ENCODE measurements around the gene GMCL1. TPM values are rescaled to one million over a fixed set of nuclear protein-coding genes. Genes with fewer than 3 reads are reported as not detected.

Gene GMCL1
- total RNA-seq, 1 donor from 2014 or later, result 8.7 TPM

DNA sequence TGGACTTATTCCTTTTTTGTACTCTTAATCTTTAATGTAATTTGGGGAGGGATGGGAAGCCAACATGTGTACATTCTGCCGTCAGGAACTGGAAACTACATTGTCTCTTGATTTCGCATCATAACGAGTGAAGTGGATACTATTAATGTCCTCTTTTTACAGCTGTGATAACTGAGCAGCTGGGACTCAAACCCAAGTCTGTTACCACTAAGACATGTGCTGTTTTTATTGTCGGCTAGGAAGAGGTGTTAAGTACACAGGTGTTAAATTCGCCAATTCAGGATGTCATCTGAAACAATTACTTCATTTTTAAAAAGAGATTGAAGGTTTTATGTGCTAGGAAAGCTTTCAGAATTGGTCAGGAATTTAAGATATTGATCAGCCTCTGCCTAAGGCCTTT is 6.9 kb downstream of the GMCL1 start:
- TF ChIP-seq, protein P1, sequence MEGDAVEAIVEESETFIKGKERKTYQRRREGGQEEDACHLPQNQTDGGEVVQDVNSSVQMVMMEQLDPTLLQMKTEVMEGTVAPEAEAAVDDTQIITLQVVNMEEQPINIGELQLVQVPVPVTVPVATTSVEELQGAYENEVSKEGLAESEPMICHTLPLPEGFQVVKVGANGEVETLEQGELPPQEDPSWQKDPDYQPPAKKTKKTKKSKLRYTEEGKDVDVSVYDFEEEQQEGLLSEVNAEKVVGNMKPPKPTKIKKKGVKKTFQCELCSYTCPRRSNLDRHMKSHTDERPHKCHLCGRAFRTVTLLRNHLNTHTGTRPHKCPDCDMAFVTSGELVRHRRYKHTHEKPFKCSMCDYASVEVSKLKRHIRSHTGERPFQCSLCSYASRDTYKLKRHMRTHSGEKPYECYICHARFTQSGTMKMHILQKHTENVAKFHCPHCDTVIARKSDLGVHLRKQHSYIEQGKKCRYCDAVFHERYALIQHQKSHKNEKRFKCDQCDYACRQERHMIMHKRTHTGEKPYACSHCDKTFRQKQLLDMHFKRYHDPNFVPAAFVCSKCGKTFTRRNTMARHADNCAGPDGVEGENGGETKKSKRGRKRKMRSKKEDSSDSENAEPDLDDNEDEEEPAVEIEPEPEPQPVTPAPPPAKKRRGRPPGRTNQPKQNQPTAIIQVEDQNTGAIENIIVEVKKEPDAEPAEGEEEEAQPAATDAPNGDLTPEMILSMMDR (conservative IDR thresholded peaks at IDR 0.05; ENCODE audit: low read depth, low read length), result no peak
- H3K4me3 ChIP-seq (ENCODE audit: low read depth, low read length), result no peak overlapping the region
- no peak for DNase-seq (ENCODE audit: low read depth)

DNA sequence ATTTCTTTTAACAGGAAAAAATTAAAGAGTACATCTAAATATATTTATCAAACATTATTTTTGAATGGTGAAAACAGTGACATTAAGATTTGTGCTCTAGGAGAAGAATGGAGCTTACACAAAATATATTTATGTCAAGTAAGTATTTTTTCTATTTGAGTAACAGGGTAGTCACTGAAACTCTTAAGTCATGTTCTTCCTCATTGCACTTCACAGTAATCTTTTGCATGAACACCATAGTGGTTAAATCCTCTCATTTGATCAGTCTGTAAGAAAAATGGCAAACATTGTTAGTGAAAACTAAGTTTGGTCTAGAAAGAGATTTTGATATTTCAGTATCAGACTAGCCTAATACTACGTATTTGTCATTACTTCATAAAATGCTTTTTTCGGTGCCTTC is 8.1 kb downstream of the GMCL1 start:
- TF ChIP-seq, protein P1 (conservative IDR thresholded peaks at IDR 0.05; ENCODE audit: low read depth, low read length), result no peak
- DNase-seq (ENCODE audit: low read depth), result no peak

GRCh38 chr2:69843993-69844392 is 14.5 kb downstream of the GMCL1 start:
- H3K4me3 ChIP-seq (ENCODE audit: low read depth, low read length), result no peak overlapping the region
- DNase-seq (ENCODE audit: low read depth), result no peak
- TF ChIP-seq, protein P1 (conservative IDR thresholded peaks at IDR 0.05; ENCODE audit: low read depth, low read length), result no peak

More for the DNA sequence above, 8.1 kb downstream of the GMCL1 start:
- no peak overlapping the region for H3K4me3 ChIP-seq (ENCODE audit: low read depth, low read length)

DNA sequence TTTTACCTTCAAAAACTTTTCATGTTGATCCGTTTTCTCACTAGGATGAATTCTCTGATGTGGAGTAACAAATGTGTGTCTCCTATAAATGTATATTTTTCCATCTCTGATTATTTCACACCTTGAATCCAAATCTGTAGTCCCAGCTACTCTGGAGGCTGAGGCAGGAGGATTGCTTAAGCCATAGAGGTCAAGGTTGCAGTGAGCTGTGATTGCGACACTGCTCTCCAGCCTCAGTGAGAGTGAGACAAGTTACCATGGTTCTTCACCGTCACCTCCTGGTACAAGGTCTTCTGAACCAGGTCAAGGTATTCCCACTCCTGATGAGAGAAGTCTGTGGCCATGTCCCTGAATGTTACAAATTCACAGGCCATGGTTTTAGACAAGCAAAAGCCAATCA is 15.1 kb downstream of the GMCL1 start:
- TF ChIP-seq, protein P1 (conservative IDR thresholded peaks at IDR 0.05; ENCODE audit: low read depth, low read length), result no peak
- no peak for DNase-seq (ENCODE audit: low read depth)

GRCh38 chr2:69846182-69847067 is 17.0 kb downstream of the GMCL1 start:
- no peak for DNase-seq (ENCODE audit: low read depth)
- H3K4me3 ChIP-seq (ENCODE audit: low read depth, low read length), result no peak overlapping the region
- TF ChIP-seq, protein P1 (conservative IDR thresholded peaks at IDR 0.05; ENCODE audit: low read depth, low read length), result no peak

More for the DNA sequence above, 15.1 kb downstream of the GMCL1 start:
- no peak overlapping the region for H3K4me3 ChIP-seq (ENCODE audit: low read depth, low read length)

DNA sequence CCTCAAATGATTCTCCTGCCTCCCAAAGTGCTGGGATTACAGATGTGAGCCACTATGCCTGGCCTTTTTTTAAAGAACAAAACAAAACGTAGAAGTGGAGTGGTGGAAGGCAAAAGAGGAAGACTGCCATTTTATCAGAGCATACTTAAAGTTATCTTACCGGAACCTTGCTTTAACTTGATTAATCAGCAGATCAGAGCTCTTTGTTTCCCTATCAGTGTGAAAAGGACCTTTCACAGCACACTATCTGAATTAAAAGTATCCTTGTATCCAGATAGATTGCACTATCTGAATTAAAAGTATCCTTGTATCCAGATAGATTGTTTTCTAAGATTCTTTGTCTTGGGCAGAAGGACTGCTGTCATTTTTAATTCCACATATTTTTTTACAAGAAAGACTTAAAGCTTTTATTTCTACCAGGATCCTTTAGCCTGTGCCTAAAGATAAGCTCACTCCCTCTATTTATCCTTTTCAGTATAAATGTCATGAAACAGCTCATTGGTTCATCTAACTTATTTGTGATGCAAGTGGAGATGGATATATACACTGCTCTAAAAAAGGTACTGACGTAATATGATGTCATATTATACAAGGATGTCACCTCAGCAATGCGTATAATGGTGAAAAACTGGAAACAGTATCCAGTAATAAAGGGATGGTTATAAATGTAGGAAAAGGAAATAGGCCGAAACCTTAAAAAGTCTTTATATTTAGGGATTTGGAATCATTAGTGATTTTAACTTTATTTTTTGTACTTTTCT is 17.8 kb downstream of the GMCL1 start:
- no peak for DNase-seq (ENCODE audit: low read depth)
- no peak overlapping the region for H3K4me3 ChIP-seq (ENCODE audit: low read depth, low read length)
- TF ChIP-seq, protein P1 (conservative IDR thresholded peaks at IDR 0.05; ENCODE audit: low read depth, low read length), result no peak

Data from epithelial cell of proximal tubule (primary cell).